ENCODE results near the gene IGSF6. TPM values are rescaled to one million over a fixed set of nuclear protein-coding genes. Genes with fewer than 3 reads are reported as not detected.
"Not testable (repeated sequence)": the region's sequence is repeated elsewhere in the genome, so short reads cannot be mapped to it uniquely, and the experiment has no call there.

Gene IGSF6
- total RNA-seq, 1 donor from 2014 or later, result not detected

DNA sequence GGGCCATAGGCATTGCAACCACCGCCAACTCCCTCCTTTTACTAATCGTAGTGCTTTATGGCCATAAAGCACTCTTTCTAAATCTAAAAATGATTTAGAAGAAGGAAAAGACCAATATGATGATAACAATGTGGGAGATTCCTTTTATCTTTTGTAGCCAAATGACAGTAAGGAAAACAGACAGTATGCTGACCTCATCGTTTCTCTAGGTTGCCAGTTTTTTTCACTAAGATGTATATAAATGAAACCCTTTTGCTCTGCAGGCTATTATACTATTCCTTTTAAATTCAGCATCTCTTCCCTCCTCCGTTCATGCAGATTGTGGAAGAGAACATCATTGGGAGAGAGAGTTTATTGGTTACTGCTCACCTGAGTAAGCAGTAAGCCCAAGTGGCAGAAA lies 36.7 kb upstream of the IGSF6 start:
- Mint-ChIP-seq H3K4me3 (no peak overlapping the region), H3K27me3 (peaks cover 15% of the 10 kb centered on the region), H3K9me3 (no peaks in the 10 kb centered on the region), H3K27ac (no peak overlapping the region), H3K4me1 (ENCODE audit: unreplicated experiment) (no peaks in the 10 kb centered on the region), H3K36me3 (no peaks in the 10 kb centered on the region)
- no peak for DNase-seq (ENCODE audit: extremely low spot score, unreplicated experiment)
- TF ChIP-seq, protein P1, sequence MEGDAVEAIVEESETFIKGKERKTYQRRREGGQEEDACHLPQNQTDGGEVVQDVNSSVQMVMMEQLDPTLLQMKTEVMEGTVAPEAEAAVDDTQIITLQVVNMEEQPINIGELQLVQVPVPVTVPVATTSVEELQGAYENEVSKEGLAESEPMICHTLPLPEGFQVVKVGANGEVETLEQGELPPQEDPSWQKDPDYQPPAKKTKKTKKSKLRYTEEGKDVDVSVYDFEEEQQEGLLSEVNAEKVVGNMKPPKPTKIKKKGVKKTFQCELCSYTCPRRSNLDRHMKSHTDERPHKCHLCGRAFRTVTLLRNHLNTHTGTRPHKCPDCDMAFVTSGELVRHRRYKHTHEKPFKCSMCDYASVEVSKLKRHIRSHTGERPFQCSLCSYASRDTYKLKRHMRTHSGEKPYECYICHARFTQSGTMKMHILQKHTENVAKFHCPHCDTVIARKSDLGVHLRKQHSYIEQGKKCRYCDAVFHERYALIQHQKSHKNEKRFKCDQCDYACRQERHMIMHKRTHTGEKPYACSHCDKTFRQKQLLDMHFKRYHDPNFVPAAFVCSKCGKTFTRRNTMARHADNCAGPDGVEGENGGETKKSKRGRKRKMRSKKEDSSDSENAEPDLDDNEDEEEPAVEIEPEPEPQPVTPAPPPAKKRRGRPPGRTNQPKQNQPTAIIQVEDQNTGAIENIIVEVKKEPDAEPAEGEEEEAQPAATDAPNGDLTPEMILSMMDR (conservative IDR thresholded peaks at IDR 0.05), result no peak

- no peak overlapping the region for H3K27ac Mint-ChIP-seq
- no peak for DNase-seq (ENCODE audit: extremely low spot score, unreplicated experiment)
- TF ChIP-seq, protein P1 (conservative IDR thresholded peaks at IDR 0.05), result no peak
Measured at GRCh38 chr16:21685034-21685455, 32.6 kb upstream of the IGSF6 start.

GRCh38 chr16:21684199-21684598 lies 31.8 kb upstream of the IGSF6 start:
- no peaks in the 10 kb centered on the region for H3K9me3 Mint-ChIP-seq
- TF ChIP-seq, protein P1 (conservative IDR thresholded peaks at IDR 0.05), result peak; percentile 70
- peaks cover 23% of the 10 kb centered on the region for H3K27me3 Mint-ChIP-seq
- DNase-seq (ENCODE audit: extremely low spot score, unreplicated experiment), result no peak
- H3K4me1 Mint-ChIP-seq (ENCODE audit: unreplicated experiment), result no peaks in the 10 kb centered on the region
- H3K4me3 Mint-ChIP-seq, result no peak overlapping the region
- H3K36me3 Mint-ChIP-seq, result no peaks in the 10 kb centered on the region
- H3K27ac Mint-ChIP-seq, result no peak overlapping the region

More at GRCh38 chr16:21685034-21685455, 32.6 kb upstream of the IGSF6 start:
- H3K36me3 Mint-ChIP-seq, result no peaks in the 10 kb centered on the region
- H3K4me1 Mint-ChIP-seq (ENCODE audit: unreplicated experiment), result no peaks in the 10 kb centered on the region
- H3K4me3 Mint-ChIP-seq, result no peak overlapping the region
- peaks cover 24% of the 10 kb centered on the region for H3K27me3 Mint-ChIP-seq
- H3K9me3 Mint-ChIP-seq, result no peaks in the 10 kb centered on the region

- TF ChIP-seq, protein P1 (conservative IDR thresholded peaks at IDR 0.05), result no peak
- no peaks in the 10 kb centered on the region for H3K4me1 Mint-ChIP-seq (ENCODE audit: unreplicated experiment)
- DNase-seq (ENCODE audit: extremely low spot score, unreplicated experiment), result no peak
- H3K36me3 Mint-ChIP-seq, result no peaks in the 10 kb centered on the region
- no peak overlapping the region for H3K4me3 Mint-ChIP-seq
- peaks cover 14% of the 10 kb centered on the region for H3K27me3 Mint-ChIP-seq
- no peak overlapping the region for H3K27ac Mint-ChIP-seq
- H3K9me3 Mint-ChIP-seq, result no peaks in the 10 kb centered on the region
Measured at GRCh38 chr16:21683184-21683583, 30.8 kb upstream of the IGSF6 start.

DNA sequence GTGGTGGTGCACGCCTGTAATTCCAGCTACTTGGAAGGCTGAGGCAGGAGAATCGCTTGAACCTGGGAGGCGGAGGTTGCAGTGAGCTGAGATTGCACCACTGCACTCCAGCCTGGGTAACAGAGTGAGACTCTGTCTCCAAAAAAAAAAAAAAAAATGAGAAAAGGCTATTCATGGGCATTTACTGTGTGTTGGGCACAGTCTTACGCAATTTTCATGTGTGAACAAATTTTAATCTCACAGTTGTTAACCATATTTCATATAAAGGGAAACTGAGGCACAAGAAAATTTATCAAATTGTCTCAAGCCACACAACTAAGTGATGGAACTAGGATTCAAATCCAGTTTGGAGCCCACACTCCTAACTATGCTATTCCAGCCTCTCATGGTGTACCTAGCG lies 28.3 kb upstream of the IGSF6 start:
- not testable (repeated sequence) for H3K4me1 Mint-ChIP-seq (ENCODE audit: unreplicated experiment); DNase-seq (ENCODE audit: extremely low spot score, unreplicated experiment); H3K9me3 Mint-ChIP-seq; H3K27ac Mint-ChIP-seq; H3K4me3 Mint-ChIP-seq; H3K27me3 Mint-ChIP-seq; H3K36me3 Mint-ChIP-seq

GRCh38 chr16:21674456-21674855 lies 22.0 kb upstream of the IGSF6 start:
- not testable (repeated sequence) for H3K9me3 Mint-ChIP-seq; H3K27ac Mint-ChIP-seq; DNase-seq (ENCODE audit: extremely low spot score, unreplicated experiment); H3K36me3 Mint-ChIP-seq; H3K4me1 Mint-ChIP-seq (ENCODE audit: unreplicated experiment); H3K4me3 Mint-ChIP-seq
- H3K27me3 Mint-ChIP-seq, result peaks cover 12% of the 10 kb centered on the region

GRCh38 chr16:21673469-21673868 lies 21.1 kb upstream of the IGSF6 start:
- Mint-ChIP-seq H3K9me3 (no peaks in the 10 kb centered on the region), H3K27me3 (peaks cover 14% of the 10 kb centered on the region), H3K4me1 (ENCODE audit: unreplicated experiment) (peaks cover 7% of the 10 kb centered on the region), H3K27ac (no peak overlapping the region), H3K36me3 (no peaks in the 10 kb centered on the region), H3K4me3 (no peak overlapping the region)
- TF ChIP-seq, protein P1 (conservative IDR thresholded peaks at IDR 0.05), result no peak
- DNase-seq (ENCODE audit: extremely low spot score, unreplicated experiment), result no peak

Measured in type B pancreatic cell (in vitro differentiated cells).